DOHH2 (cell line): Measurements from ENCODE around the gene DLG1.

Experiments used
- H3F3A ChIP-seq: fragments of 200-600 bp; sonication (generic), shearing (Covaris generic); 2 replicates; pipeline ENCODE4 v1.6.0; 2016; ENCODE audit warnings: antibody characterized with exemption, mild to moderate bottlenecking; ENCODE audit not compliant: control insufficient read depth, insufficient read depth
- H3K27ac ChIP-seq: fragments of 200-600 bp; sonication (generic); 2 replicates; pipeline ENCODE4 v1.5.1; 2014; ENCODE audit warnings: low read depth, mild to moderate bottlenecking, low read length, moderate library complexity
- H3K27me3 ChIP-seq: fragments of 200-600 bp; sonication (generic); 2 replicates; pipeline ENCODE4 v1.6.1; 2014; ENCODE audit warnings: mild to moderate bottlenecking, low read length, mixed read lengths; ENCODE audit not compliant: control insufficient read depth
- H3K36me3 ChIP-seq: fragments of 200-600 bp; sonication (generic); 2 replicates; pipeline ENCODE4 v1.6.1; 2014; ENCODE audit warnings: mild to moderate bottlenecking, low read length, moderate library complexity, mixed read lengths; ENCODE audit not compliant: control insufficient read depth
- H3K4me1 ChIP-seq: fragments of 200-600 bp; sonication (generic); 2 replicates; pipeline ENCODE4 v1.6.1; 2014; ENCODE audit warnings: mild to moderate bottlenecking, low read length, mixed read lengths; ENCODE audit not compliant: control insufficient read depth
- H3K4me2 ChIP-seq: fragments of 200-600 bp; sonication (generic); 2 replicates; pipeline ENCODE4 v1.6.0; 2014; ENCODE audit warnings: mild to moderate bottlenecking, low read length, moderate library complexity
- H3K4me3 ChIP-seq: fragments of 200-600 bp; sonication (generic); 2 replicates; pipeline ENCODE4 v1.5.1; 2014; ENCODE audit warnings: mild to moderate bottlenecking, low read length, mixed read lengths
- H3K79me2 ChIP-seq: fragments of 200-600 bp; sonication (generic); 2 replicates; pipeline ENCODE4 v1.6.1; 2014; ENCODE audit warnings: mild to moderate bottlenecking, low read length, mixed read lengths; ENCODE audit not compliant: control insufficient read depth
- H3K9me2 ChIP-seq: fragments of 200-600 bp; sonication (generic); replicated peaks from 2 replicates; pipeline ENCODE4 v1.6.1; 2014; ENCODE audit warnings: mild to moderate bottlenecking, low read length, mixed read lengths; ENCODE audit not compliant: control insufficient read depth
- H3K9me3 ChIP-seq: fragments of 200-600 bp; sonication (generic); 2 replicates; pipeline ENCODE4 v1.6.1; 2014; ENCODE audit warnings: antibody characterized with exemption, low read length, mixed read lengths; ENCODE audit not compliant: control insufficient read depth, insufficient read depth
- H4K20me1 ChIP-seq: fragments of 200-600 bp; sonication (generic); 2 replicates; pipeline ENCODE4 v1.6.0; 2014; ENCODE audit warnings: low read depth, mild to moderate bottlenecking, antibody characterized with exemption, low read length, moderate library complexity; ENCODE audit not compliant: control insufficient read depth, insufficient read depth
- EZH2phosphoT487 ChIP-seq: fragments of 200-600 bp; sonication (generic); IDR thresholded peaks from 2 replicates; pipeline ENCODE4 v1.6.1; 2017; ENCODE audit warnings: borderline replicate concordance, mild to moderate bottlenecking, antibody characterized with exemption, low read length, moderate library complexity, mixed read lengths
- TF ChIP-seq, protein P1 (sequence below): fragments of 200-600 bp; sonication (generic); IDR thresholded peaks from one replicate; pipeline ENCODE4 v1.5.1; 2014; ENCODE audit warnings: antibody characterized with exemption, mild to moderate bottlenecking, low read depth, low read length; ENCODE audit not compliant: poor library complexity, severe bottlenecking

Gene DLG1

DNA sequence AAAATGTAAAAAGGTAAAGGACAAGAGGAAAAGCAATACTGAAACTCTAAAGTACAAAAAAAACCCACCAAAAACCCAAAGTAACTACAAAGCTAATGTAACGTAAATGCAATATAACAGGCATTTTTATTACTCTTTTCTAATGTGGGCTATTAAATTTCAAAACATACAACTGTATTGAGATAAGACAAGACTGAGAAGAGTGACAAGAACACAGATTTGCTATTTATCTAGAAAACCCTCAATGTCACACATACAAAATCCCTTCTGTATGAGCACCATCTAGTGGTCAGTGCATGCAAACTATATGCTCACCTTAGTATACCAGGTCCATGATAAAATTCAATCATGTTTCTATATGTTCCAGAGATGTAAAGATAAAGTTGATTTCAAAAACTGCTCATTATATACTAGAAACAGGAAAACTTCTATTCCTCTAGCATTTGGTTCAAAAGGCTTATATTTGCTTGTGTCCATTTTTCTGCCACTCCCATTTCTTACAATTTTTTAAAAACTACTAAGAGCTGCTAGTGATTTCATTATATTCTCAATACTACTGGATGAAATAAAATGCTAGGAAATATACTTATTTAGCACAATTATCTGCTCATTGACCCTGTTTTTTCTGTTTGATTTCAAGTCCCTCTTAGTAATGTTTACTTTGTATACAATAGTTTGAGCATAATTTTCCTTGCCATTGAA is 111.4 kb downstream of the DLG1 start:
- H3F3A ChIP-seq = peaks cover 7% of the 10 kb centered on the region
- no peaks in the 10 kb centered on the region for H3K9me2 ChIP-seq
- no peak overlapping the region for H3K27ac ChIP-seq
- no peak for TF ChIP-seq EZH2phosphoT487
- TF ChIP-seq, protein P1, sequence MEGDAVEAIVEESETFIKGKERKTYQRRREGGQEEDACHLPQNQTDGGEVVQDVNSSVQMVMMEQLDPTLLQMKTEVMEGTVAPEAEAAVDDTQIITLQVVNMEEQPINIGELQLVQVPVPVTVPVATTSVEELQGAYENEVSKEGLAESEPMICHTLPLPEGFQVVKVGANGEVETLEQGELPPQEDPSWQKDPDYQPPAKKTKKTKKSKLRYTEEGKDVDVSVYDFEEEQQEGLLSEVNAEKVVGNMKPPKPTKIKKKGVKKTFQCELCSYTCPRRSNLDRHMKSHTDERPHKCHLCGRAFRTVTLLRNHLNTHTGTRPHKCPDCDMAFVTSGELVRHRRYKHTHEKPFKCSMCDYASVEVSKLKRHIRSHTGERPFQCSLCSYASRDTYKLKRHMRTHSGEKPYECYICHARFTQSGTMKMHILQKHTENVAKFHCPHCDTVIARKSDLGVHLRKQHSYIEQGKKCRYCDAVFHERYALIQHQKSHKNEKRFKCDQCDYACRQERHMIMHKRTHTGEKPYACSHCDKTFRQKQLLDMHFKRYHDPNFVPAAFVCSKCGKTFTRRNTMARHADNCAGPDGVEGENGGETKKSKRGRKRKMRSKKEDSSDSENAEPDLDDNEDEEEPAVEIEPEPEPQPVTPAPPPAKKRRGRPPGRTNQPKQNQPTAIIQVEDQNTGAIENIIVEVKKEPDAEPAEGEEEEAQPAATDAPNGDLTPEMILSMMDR = peak; percentile 85
- H3K27me3 ChIP-seq = no peaks in the 10 kb centered on the region
- peaks cover 15% of the 10 kb centered on the region for H3K79me2 ChIP-seq
- peaks cover 3% of the 10 kb centered on the region; the same call in 1 of the 2 replicates for H4K20me1 ChIP-seq
- H3K4me3 ChIP-seq = no peak overlapping the region
- H3K36me3 ChIP-seq = no peaks in the 10 kb centered on the region
- H3K4me1 ChIP-seq = peaks cover 27% of the 10 kb centered on the region
- H3K9me3 ChIP-seq = no peaks in the 10 kb centered on the region
- H3K4me2 ChIP-seq = no peak overlapping the region

DNA sequence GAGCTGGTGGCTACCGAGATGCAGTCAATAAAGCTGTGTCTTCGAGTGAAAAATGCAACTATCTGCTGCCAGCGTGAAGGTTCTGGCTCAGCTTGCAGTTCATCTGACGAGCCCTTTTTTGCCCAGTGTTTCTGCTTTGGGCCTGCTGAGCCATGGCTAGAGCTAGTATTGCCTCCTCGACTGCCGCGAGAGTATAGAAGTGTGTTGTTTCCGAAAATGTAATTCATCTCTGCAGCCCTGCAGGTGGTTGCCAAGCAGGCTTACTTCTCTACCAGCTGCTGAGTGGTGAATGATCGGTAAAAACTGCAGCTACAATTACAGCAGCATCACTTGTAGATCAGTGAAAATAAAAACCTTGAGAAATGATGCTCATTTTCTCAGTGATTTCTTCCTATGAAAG is 114.8 kb downstream of the DLG1 start:
- Histone ChIP-seq H3K27ac (peak overlapping the region; percentile 38), H3K36me3 (no peaks in the 10 kb centered on the region), H3K9me3 (no peaks in the 10 kb centered on the region), H3K9me2 (no peaks in the 10 kb centered on the region), H4K20me1 (peaks cover 3% of the 10 kb centered on the region; the same call in 1 of the 2 replicates), H3K79me2 (peaks cover 28% of the 10 kb centered on the region), H3K4me2 (peak overlapping the region; percentile 40), H3K4me1 (peaks cover 39% of the 10 kb centered on the region), H3K27me3 (no peaks in the 10 kb centered on the region), H3K4me3 (peak overlapping the region; percentile 37), H3F3A (peaks cover 7% of the 10 kb centered on the region)
- TF ChIP-seq, protein P1 = no peak
- TF ChIP-seq EZH2phosphoT487 = no peak

DNA sequence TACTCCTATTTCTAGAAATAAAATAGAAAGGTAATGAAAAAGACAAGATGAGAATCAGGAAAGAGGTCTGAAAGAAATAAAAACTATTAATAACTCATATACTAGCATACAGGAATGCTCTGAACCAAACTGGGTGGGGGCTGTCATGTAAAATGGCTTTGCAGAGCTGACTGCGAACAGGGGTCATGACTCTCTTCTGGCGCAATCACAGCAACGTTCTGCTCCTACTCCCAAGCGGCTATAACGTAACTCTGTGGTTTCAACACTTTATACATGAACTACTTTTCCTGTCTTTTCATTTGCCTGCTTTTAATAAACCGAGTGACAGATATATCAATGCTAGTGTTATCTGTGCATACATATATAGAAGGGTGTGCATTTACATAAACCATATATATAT is 116.7 kb downstream of the DLG1 start:
- Histone ChIP-seq H3K4me3 (peak overlapping the region; percentile 36), H3K9me2 (no peaks in the 10 kb centered on the region), H3K9me3 (no peaks in the 10 kb centered on the region), H3F3A (no peaks in the 10 kb centered on the region), H3K4me2 (peak overlapping the region; percentile 40), H4K20me1 (peaks cover 3% of the 10 kb centered on the region; the same call in 1 of the 2 replicates), H3K4me1 (peaks cover 41% of the 10 kb centered on the region), H3K27me3 (no peaks in the 10 kb centered on the region), H3K27ac (0 out of 2 replicates have a peak overlapping the region, but pooled peaks have one; percentile 6), H3K36me3 (peaks cover 10% of the 10 kb centered on the region), H3K79me2 (peaks cover 39% of the 10 kb centered on the region)
- no peak for TF ChIP-seq EZH2phosphoT487
- TF ChIP-seq, protein P1 = no peak
